SK-N-MC (cell line): ENCODE measurements around the gene DNMT3L.

ENCODE experiments used
- EZH2 ChIP-seq: fragments of 200-600 bp; sonication (generic); IDR thresholded peaks from one replicate; pipeline ENCODE4 v1.6.1; 2017; ENCODE audit warnings: antibody characterized with exemption
- FOXP2 ChIP-seq: optimal IDR thresholded peaks from 2 replicates; pipeline ENCODE3; 2011; ENCODE audit warnings: mild to moderate bottlenecking, moderate library complexity; ENCODE audit not compliant: insufficient read depth; ENCODE audit errors: extremely low read length, control extremely low read depth
- POLR2AphosphoS5 ChIP-seq: IDR thresholded peaks from 2 replicates; pipeline ENCODE4 v1.6.1; 2012; ENCODE audit warnings: mild to moderate bottlenecking, low read depth, low read length, borderline replicate concordance

GRCh38 chr21:44305691-44306090 is 44.0 kb upstream of the DNMT3L start:
- TF ChIP-seq POLR2AphosphoS5 (no peak), EZH2 (no peak), FOXP2 (no peak)
